Measurements from ENCODE around the gene SFTA2.
A peak's percentile ranks its signal among the peaks of the same experiment; 100 is the strongest.

SFTA2 gene

DNA sequence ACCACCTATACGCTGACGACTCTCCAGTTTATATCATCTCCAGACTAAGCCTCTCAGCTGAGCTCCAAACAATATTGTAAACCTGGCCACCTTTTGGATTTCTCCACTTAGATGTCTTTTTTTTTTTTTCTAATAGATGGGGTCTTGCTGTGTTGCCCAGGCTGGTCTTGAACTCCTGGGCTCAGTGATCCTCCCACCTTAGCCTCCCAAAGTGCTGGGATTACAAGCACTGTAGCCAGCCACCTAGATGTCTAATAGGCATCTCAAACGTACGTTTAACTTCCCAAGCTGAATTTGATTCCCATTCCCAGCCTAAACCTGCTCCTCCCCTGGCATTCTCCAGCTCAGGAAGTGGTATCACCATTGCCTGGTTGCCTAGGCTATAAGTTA is 42.5 kb downstream of the SFTA2 start:
- Mint-ChIP-seq H3K27ac (no peak overlapping the region), H3K4me3 (no peak overlapping the region), H3K9me3 (no peaks in the 10 kb centered on the region), H3K27me3 (peaks cover 0 to 17% of the 10 kb centered on the region in 2 donors), H3K36me3 (ENCODE audit: insufficient read depth) (peaks cover 4% of the 10 kb centered on the region), H3K4me1 (ENCODE audit: low read depth in 2 of 2) (peaks cover 16 to 20% of the 10 kb centered on the region in 2 donors)
- ATAC-seq (replicated peaks) (no peak), DNase-seq (no peak)

DNA sequence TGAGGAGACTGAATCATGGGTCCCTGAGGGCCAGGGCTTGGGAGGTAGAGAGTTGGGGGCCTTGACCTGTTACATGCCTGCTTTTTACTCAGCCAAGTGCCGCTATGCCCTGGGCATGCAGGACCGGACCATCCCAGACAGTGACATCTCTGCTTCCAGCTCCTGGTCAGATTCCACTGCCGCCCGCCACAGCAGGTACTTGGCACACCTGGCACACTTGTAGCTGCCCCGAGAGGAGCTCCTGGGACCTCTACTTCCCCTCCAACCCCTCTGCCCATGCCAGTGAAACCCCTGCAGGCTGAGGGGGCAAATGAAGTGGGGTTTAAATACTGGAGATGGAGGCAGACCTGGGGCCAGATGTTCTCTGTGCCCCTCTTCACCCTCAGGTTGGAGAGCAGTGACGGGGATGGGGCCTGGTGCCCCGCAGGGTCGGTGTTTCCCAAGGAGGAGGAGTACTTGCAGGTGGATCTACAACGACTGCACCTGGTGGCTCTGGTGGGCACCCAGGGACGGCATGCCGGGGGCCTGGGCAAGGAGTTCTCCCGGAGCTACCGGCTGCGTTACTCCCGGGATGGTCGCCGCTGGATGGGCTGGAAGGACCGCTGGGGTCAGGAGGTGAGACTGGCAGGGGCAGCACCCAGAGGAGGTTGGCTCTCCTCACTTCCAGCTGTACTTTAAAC is 43.0 kb downstream of the SFTA2 start:
- no peaks in the 10 kb centered on the region for H3K9me3 Mint-ChIP-seq
- H3K36me3 Mint-ChIP-seq (ENCODE audit: insufficient read depth) = peaks cover 4% of the 10 kb centered on the region
- H3K27me3 Mint-ChIP-seq = peaks cover 0 to 17% of the 10 kb centered on the region in 2 donors
- H3K4me3 Mint-ChIP-seq = no peak overlapping the region
- peaks cover 16 to 20% of the 10 kb centered on the region in 2 donors for H3K4me1 Mint-ChIP-seq (ENCODE audit: low read depth in 2 of 2)
- no peak for ATAC-seq (replicated peaks)
- no peak overlapping the region for H3K27ac Mint-ChIP-seq
- no peak for DNase-seq

DNA sequence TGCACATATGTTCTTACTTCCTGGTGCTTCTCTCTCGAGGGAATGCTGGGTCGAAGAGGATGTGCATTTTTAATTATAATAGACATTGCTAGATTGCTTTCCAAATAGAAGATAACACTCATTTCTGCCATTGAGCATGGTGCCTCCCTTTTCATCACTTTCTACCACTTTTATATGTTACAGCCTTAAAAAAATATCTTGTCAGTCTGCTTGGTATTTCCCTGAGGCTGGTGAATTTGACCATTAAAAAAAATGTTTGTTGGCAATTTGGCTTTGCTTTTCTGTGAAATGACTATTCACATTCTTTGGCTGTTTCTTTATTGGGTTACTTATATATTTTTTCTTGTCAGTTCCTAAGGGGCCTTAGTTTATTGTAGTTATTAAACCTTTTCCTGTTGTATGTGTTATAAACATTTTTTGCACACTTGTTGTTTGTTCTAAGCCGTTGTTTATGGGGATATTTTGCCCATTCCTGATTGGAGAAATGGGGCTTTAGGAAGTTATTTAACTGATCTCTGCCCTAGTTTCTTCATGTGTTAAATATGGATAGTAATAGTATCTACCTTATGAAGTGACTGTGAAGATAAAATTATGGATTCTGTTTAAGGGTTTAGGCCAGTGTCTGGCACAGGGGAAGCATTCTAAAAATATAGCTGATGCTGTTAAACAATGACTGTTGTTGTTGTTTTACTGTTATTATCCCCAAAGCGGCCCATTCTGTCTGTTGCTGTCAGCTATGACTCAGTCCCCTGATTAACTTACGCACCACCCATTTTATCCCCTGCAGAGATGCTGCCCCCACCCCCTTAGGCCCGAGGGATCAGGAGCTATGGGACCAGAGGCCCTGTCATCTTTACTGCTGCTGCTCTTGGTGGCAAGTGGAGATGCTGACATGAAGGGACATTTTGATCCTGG is 43.8 kb downstream of the SFTA2 start:
- Mint-ChIP-seq H3K9me3 (no peaks in the 10 kb centered on the region), H3K4me3 (no peak overlapping the region), H3K4me1 (ENCODE audit: low read depth in 2 of 2) (peaks cover 16 to 22% of the 10 kb centered on the region in 2 donors), H3K27ac (no peak overlapping the region), H3K36me3 (ENCODE audit: insufficient read depth) (peaks cover 4% of the 10 kb centered on the region), H3K27me3 (peaks cover 0 to 17% of the 10 kb centered on the region in 2 donors)
- DNase-seq (no peak), ATAC-seq (replicated peaks) (no peak)

DNA sequence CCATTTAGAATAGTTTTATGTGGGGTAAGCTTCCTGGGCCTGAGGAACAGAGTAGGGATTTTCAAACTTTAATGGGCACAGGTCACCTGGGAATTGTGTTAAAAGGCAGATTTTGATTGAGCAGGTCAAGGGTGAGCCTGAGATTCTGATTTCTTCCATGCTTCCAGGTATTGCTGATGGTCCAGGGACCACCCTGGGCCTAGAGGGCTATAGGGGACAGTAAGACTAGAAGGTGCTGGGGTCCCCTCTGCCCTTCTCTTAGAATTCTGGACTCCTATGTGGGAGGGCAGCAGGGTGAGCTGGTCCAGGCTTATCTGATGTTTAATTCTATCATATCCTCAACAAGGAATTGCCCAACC is 45.1 kb downstream of the SFTA2 start:
- H3K27ac Mint-ChIP-seq = no peak overlapping the region
- ATAC-seq (replicated peaks) (no peak), DNase-seq (no peak)
- H3K36me3 Mint-ChIP-seq (ENCODE audit: insufficient read depth) = peaks cover 4% of the 10 kb centered on the region
- no peaks in the 10 kb centered on the region for H3K9me3 Mint-ChIP-seq
- H3K27me3 Mint-ChIP-seq = peaks cover 0 to 17% of the 10 kb centered on the region in 2 donors
- no peak overlapping the region for H3K4me3 Mint-ChIP-seq
- peaks cover 19 to 22% of the 10 kb centered on the region in 2 donors for H3K4me1 Mint-ChIP-seq (ENCODE audit: low read depth in 2 of 2)

DNA sequence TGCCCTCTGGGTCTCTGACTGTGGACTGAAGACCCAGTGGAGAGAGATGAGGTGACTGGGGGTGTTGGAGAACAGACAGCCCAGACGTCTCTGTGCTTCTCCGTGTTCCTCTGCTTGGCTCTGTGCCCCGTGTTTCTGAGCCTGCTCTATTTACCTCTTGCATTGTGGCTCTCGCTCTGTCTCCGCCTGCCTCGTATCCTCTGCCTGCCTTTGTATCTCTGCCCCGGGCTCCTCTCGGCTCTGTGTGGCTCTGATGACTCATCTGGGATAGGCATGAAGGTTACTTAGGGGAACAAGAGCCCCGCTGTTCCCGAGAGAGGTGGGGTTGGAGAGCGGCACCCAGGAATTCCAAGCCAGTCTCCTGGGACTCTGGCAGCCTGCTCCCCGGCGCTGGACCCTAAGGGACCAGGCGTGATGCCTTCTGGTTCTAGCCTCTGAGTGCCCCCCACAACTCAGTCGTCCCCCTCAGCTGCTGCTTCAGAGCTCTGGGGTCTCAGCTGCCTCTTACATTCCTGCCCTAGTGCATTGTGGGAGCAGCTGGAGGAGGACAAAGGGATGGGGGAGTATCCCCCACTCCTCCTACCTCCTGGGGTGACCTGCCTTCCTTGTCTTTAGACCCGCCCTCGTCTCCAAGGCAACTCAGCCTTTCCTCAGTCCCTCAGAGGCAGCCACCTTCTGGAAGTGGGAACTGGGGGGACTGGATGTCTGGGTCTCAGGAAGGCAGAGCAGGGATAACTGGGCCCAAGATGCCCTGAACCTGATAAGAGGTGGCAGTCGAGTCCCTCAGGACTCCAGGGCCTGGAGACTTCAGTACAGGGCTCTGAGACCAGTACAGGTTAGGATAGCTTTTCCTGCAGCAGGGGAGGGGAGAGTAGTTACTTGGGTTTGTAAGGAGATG is 45.7 kb downstream of the SFTA2 start:
- Mint-ChIP-seq H3K36me3 (ENCODE audit: insufficient read depth) (peaks cover 4% of the 10 kb centered on the region), H3K9me3 (no peaks in the 10 kb centered on the region), H3K27me3 (peaks cover 0 to 17% of the 10 kb centered on the region in 2 donors), H3K4me3 (peak overlapping the region; percentile 66 to 71), H3K27ac (peak overlapping the region in 1 of 2 donors; percentile 41), H3K4me1 (ENCODE audit: low read depth in 2 of 2) (peaks cover 19 to 22% of the 10 kb centered on the region in 2 donors)
- ATAC-seq (replicated peaks) (no peak), DNase-seq (no peak)

DNA sequence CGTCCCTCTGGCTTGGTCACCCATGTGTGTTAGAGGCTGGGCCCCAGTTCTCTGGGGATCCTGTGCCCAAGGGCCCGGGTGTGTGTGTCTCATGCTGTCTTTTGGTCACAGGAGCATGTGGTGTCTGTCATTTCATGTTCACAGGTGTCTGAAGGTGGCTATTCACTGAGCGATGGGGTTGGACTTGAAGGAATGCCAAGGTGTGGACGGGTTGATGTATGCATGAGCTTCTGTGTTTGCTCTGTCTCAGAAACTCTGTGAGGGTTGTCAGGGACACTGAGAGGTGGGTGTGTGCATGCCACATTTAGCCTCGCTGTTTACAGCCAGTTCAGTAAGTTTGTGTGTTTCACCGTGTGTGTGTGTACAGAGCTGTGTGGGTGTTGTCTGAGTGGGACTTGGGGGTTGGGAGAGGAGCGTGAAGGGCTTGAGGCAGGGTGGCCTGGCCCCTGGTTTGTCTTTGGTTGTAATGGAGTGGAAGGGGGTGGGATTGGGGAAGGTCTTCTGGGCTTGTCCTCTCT is 46.4 kb downstream of the SFTA2 start:
- H3K9me3 Mint-ChIP-seq = no peaks in the 10 kb centered on the region
- H3K27ac Mint-ChIP-seq = peak overlapping the region in 1 of 2 donors; percentile 41
- no peak for ATAC-seq (replicated peaks)
- H3K27me3 Mint-ChIP-seq = peaks cover 0 to 17% of the 10 kb centered on the region in 2 donors
- peak overlapping the region; percentile 66 to 71 for H3K4me3 Mint-ChIP-seq
- H3K36me3 Mint-ChIP-seq (ENCODE audit: insufficient read depth) = no peaks in the 10 kb centered on the region
- no peak for DNase-seq
- H3K4me1 Mint-ChIP-seq (ENCODE audit: low read depth in 2 of 2) = peaks cover 19 to 22% of the 10 kb centered on the region in 2 donors

DNA sequence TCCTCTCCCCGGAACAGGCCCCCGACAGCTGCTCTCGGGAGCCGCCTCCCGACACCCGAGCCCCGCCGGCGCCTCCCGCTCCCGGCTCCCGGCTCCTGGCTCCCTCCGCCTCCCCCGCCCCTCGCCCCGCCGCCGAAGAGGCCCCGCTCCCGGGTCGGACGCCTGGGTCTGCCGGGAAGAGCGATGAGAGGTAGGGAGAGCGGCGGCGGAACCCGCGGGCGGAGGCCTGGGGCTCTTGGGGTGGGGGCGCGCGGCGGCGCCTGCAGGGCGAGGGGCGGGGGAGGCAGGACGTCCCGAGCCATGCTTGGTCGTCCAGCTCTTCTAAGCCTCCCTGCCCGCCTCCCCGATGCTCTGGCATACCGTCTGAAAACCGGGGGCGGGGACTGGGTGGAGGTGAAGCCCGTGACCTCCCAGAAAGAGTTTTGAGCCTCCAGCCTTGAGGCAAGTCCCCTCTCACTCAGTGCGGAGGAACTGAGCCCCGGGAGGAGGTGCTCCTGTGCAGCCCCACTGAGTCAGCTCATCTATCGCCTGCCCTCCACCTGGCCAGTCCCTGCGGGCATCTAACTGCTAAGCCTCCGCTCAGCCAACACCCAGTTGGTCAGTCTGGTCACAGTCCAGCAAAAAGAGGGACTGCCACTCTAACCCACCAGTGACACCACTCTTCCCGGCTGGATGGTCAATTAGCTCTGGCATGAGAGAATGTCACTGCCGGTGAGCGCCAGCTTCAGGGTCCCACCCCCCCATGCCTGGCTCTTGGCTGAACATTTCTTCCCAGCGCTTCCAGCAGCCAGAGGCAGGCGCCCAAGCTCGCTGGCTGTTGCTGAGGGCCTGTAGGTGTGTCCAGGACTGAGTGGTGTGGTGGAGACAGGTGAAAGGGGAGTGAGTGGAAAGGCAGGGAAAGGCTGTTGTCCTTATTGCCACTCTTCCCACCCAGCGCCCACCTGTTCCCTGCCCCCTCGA is 47.2 kb downstream of the SFTA2 start:
- ATAC-seq (replicated peaks) (peak; percentile 66), DNase-seq (peak in 1 of 3 experiments; percentile 21)
- Mint-ChIP-seq H3K36me3 (ENCODE audit: insufficient read depth) (no peaks in the 10 kb centered on the region), H3K4me3 (peak overlapping the region; percentile 66 to 71), H3K4me1 (ENCODE audit: low read depth in 2 of 2) (peaks cover 19 to 22% of the 10 kb centered on the region in 2 donors), H3K27me3 (peaks cover 0 to 17% of the 10 kb centered on the region in 2 donors), H3K27ac (peak overlapping the region in 1 of 2 donors; percentile 53), H3K9me3 (no peaks in the 10 kb centered on the region)

DNA sequence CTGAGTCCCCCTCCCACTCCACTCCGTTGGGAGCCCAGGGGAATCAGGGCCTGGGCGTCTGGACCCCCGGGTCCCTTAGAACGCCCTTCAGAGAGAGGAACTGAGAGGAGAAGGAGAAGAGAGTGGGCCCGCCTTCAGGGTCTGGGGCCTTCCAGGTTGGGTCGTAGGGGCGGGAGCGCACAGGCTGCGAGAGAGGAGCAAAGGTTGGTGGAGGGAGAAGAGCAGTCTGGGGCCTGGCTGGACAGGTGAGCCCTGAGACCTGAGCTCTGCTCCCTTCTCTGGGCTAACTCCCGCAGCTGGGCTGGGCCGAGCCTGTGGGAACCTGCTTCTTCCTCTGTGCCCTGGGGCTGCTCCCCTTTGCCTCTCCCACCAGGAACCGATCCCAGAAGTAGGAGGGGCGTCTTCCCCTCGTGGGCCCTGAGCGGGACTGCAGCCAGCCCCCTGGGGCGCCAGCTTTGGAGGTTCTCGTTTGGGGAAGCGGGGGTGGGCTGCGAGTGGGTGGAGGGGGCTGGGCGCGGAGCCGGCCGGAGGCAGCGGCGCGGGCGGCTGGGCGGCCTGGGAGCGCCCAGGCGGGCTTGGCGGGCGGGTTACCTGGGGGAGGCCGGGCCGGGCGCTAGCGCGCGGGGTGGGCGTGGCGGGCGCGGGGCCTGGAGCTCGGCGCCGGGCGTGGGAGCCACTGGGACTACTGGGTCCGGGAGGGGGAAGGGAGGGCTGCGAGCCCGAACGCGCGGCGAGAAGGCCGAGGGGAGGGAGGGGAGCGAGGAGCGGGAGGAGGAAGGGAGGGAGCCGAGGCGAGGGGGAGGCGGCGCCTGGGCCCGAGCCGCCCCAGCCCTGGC is 48.1 kb downstream of the SFTA2 start, which contains the start of gene DDR1:
DDR1 (plus strand) TSS at position 835 of the 836 bp plus-strand sequence. CDS start 4,211 bp downstream, outside the sequence.
- peak within 1 kb of the TSS; percentile 47 to 71 for H3K27ac Mint-ChIP-seq
- no peaks in the 10 kb centered on the region for H3K36me3 Mint-ChIP-seq (ENCODE audit: insufficient read depth)
- H3K4me1 Mint-ChIP-seq (ENCODE audit: low read depth in 2 of 2) = peaks cover 19 to 22% of the 10 kb centered on the region in 2 donors
- peaks cover 0 to 17% of the 10 kb centered on the region in 2 donors for H3K27me3 Mint-ChIP-seq
- H3K4me3 Mint-ChIP-seq = peak within 1 kb of the TSS; percentile 66 to 71
- H3K9me3 Mint-ChIP-seq = no peaks in the 10 kb centered on the region
- DNase-seq (peak; percentile 5 to 25 (median 20)), ATAC-seq (replicated peaks) (peak; percentile 80)

DNA sequence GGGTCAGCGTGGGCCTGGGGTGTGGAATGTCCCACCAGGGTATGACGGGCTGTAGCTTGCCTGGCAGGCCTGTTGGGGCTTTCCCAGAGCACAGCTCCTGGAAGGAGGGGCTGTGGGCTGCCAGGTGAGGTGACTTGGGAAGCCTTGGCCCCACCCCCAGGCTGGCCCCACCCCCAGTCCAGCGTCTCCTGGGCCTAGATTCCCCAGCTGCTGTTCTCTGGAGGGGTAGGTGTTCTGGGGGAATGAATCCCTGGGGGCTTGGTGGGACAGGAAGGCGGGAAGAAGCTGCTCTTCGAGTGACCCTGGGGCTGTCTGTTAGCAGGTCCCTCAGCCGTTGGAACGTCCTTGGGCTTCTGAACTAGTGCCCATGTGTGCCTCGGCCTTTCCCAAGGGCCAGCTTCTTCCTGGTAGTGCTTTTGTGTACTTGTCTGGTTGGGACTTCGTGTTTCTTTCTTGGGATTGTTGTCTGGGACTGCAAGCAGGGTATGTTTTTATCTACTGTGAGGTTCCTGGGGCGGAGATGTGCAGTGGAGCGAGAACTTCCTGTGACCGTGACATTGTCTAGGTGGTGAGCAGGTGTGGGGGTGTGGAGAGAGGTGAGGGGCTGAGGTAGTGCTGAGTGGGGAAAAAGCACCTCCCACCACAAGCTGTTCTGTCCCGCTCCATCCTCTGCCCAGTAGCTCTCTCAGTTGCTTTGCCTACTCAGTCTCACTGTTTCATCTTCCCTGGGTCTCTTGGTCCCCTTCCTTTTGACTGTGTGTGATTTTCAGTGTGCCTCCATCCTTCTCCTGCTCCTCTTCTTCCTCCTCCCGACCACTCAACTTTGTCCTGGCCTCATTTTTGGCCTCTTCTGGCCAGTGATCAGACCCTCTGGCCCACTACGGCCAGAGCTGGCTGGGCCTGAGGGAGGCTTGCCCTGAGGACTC is 48.9 kb downstream of the SFTA2 start:
- peak overlapping the region; percentile 47 to 71 for H3K27ac Mint-ChIP-seq
- peaks cover 0 to 17% of the 10 kb centered on the region in 2 donors for H3K27me3 Mint-ChIP-seq
- ATAC-seq (replicated peaks) (no peak), DNase-seq (no peak)
- H3K9me3 Mint-ChIP-seq = no peaks in the 10 kb centered on the region
- peak overlapping the region; percentile 66 to 71 for H3K4me3 Mint-ChIP-seq
- H3K4me1 Mint-ChIP-seq (ENCODE audit: low read depth in 2 of 2) = peaks cover 19 to 25% of the 10 kb centered on the region in 2 donors
- no peaks in the 10 kb centered on the region for H3K36me3 Mint-ChIP-seq (ENCODE audit: insufficient read depth)

DNA sequence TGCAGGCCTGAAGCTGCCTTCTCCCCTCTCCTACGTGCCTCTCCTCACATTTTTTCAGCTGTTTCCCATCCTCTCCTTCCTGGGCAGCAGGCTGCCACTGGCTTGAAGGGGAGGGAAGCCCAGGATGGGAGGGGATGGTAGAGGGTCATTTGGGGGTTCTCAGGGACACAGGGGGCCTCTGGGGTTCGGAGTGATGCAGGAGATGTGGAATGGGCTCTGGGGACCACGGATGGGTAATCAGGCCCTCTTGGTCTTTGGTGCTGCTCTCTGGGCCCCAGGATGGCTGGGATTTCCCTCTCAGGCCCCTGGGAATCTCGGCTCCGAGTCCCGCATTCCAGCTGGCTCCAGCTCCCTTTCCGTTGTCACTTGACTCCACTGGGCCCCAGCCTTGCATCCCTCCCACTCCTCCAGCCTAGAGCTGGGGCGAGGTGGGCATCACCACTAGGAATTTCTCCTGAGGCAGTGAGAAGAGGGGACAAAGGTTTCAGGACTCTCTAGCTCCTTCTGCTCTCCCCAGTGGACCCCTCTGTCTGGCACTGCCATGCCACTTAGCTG is 49.7 kb downstream of the SFTA2 start:
- Mint-ChIP-seq H3K9me3 (no peaks in the 10 kb centered on the region), H3K27me3 (peaks cover 0 to 17% of the 10 kb centered on the region in 2 donors), H3K27ac (no peak overlapping the region), H3K4me1 (ENCODE audit: low read depth in 2 of 2) (peaks cover 25 to 31% of the 10 kb centered on the region in 2 donors), H3K4me3 (no peak overlapping the region), H3K36me3 (ENCODE audit: insufficient read depth) (no peaks in the 10 kb centered on the region)
- DNase-seq (no peak), ATAC-seq (replicated peaks) (no peak)
